Measurements from ENCODE around the gene PNP. TPM values are rescaled to one million over a fixed set of nuclear protein-coding genes. Genes with fewer than 3 reads are reported as not detected.

PNP gene
- total and polyA plus RNA-seq, 2 experiments from 2014 or later, result 15.6 to 22.2 TPM

DNA sequence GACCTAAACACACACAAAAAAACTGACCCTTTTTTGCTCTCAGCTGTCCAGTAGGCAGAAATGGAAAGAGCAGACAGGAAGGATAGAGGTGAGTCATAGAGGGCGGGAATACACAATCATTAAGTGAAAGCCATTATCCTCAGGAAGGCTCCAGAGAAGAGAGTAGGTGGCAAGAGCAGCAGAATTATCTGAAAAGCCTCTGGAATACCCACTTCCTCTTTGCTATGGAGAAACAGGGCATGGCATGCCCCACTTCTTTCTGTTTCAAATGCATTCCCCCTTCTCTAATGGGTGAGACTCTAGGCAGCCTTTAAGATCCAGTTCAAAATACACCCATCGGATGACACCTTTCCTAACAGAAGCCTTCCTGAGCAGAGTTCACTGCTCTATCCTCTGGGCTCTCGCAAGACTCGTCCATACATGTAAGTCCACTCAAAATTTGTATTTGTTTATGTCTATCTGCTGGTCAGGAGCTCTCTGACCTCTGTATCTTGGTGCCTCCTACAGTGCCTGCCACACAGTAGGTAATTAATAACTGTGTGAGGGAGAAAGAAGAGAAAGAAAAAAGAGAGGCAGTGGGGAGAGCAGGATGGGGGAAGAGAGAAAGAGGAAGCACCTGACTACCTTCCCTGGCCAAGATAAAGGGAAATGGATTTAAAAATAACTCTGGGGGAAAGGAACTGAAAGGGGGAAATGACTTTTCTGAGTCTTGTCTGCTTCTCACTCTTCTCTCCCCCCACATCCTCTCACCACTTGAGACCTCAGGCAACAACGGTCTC is 41.8 kb upstream of the PNP start:
- no peaks in the 10 kb centered on the region for H3K4me1 ChIP-seq (ENCODE audit: low read depth)
- H3K9me3 ChIP-seq (ENCODE audit: low read depth), result no peaks in the 10 kb centered on the region
- H3K27me3 ChIP-seq, result no peaks in the 10 kb centered on the region
- H3K27ac ChIP-seq, result no peak overlapping the region
- TF ChIP-seq, protein P1, sequence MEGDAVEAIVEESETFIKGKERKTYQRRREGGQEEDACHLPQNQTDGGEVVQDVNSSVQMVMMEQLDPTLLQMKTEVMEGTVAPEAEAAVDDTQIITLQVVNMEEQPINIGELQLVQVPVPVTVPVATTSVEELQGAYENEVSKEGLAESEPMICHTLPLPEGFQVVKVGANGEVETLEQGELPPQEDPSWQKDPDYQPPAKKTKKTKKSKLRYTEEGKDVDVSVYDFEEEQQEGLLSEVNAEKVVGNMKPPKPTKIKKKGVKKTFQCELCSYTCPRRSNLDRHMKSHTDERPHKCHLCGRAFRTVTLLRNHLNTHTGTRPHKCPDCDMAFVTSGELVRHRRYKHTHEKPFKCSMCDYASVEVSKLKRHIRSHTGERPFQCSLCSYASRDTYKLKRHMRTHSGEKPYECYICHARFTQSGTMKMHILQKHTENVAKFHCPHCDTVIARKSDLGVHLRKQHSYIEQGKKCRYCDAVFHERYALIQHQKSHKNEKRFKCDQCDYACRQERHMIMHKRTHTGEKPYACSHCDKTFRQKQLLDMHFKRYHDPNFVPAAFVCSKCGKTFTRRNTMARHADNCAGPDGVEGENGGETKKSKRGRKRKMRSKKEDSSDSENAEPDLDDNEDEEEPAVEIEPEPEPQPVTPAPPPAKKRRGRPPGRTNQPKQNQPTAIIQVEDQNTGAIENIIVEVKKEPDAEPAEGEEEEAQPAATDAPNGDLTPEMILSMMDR (IDR thresholded peaks at IDR 0.05; ENCODE audit: low read depth, low read length), result no peak
- peak in 1 of 2 donors; percentile 61 for DNase-seq (ENCODE audit: low read depth in 1 of 2, low spot score in 1 of 2)
- H3K36me3 ChIP-seq, result no peaks in the 10 kb centered on the region
- H3K4me3 ChIP-seq, result no peak overlapping the region

DNA sequence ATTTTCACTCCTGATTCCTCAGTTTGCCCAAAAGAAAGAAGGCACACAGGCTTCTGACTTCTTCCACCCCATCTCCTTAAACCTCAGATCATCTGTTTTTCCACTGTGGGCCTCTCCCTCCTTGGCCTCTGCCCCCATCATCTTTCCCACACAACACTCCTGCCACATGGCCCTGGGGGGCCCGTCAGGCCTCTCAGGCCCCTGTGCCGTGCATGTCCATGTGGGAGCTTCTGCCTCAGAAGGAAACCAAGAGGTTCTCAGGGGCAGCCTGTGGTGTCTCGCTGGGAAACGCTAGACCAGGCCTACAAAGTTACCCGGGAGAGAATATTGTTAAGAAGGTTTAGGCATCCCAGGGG is 41.2 kb upstream of the PNP start:
- no peak for DNase-seq (ENCODE audit: low read depth in 1 of 2, low spot score in 1 of 2)

DNA sequence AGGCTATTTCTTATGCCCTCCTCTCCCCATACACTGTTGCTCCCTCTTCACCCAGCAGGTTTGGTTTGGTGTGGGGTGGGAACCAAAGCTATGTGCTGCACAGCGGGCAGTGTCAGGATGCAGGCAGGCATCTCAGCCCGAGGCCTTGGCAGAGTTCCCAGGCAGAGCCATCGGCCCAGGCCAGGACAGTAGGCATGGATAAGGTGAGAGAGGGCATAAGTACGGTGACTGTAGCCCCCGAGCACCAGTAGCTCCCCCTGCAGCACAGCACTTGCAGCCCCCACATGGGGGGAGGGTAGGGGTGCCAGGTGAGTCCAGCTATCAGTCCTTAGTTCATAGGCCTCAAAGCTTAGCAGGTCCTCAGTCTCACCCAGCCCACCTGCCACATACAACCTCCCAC is 40.4 kb upstream of the PNP start:
- no peak overlapping the region for H3K4me3 ChIP-seq
- TF ChIP-seq, protein P1 (IDR thresholded peaks at IDR 0.05; ENCODE audit: low read depth, low read length), result no peak
- no peaks in the 10 kb centered on the region for H3K36me3 ChIP-seq
- no peaks in the 10 kb centered on the region for H3K9me3 ChIP-seq (ENCODE audit: low read depth)
- H3K27me3 ChIP-seq, result no peaks in the 10 kb centered on the region
- no peaks in the 10 kb centered on the region for H3K4me1 ChIP-seq (ENCODE audit: low read depth)
- no peak for DNase-seq (ENCODE audit: low read depth in 1 of 2, low spot score in 1 of 2)
- H3K27ac ChIP-seq, result no peak overlapping the region

More for the DNA sequence above, 41.2 kb upstream of the PNP start:
- Histone ChIP-seq H3K27me3 (no peaks in the 10 kb centered on the region), H3K4me3 (no peak overlapping the region), H3K27ac (no peak overlapping the region), H3K36me3 (no peaks in the 10 kb centered on the region), H3K4me1 (ENCODE audit: low read depth) (no peaks in the 10 kb centered on the region), H3K9me3 (ENCODE audit: low read depth) (no peaks in the 10 kb centered on the region)
- TF ChIP-seq, protein P1 (IDR thresholded peaks at IDR 0.05; ENCODE audit: low read depth, low read length), result no peak

DNA sequence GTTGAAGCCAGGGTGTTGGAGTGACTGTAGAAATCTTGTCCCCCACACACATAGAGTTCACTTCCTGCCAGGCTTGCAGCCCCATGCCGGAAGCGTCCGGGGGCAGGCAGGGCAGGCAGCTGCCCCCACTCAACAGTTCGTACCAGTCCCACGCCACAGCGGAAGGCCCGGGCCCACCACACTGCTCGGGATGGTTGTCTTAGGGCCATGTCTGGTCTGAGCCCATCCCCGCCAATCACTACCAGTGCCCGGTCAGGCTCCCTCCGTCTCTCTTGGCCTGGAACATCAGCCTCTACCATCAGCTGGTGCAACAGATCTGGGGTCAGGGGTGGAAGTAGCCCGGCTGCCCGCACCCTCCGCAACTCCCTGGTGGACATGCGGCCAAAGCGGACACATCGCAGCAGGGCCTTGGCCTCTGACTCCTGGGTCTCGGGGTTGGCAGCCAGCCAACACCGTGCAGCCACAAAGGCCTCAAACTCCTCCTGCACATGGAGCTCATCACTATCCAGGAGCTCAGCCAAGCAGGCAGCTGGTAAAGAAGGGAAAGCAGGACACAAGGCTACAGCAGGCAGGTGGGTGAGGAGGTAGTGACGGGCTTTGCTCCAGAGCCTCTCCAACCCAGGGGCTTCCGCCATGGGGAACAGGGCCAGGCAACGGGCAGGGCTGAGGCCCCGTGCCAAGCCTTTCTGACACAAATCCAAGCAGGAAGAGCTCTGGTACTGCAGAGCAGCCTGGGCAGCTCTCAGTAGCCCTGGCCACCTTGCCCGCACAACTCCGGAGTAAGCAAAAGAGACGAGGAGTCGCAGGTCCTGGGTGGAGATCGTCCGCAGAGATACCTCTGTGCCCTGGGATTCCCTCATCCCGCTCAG is 39.2 kb upstream of the PNP start:
- H3K4me1 ChIP-seq (ENCODE audit: low read depth), result no peaks in the 10 kb centered on the region
- TF ChIP-seq, protein P1 (IDR thresholded peaks at IDR 0.05; ENCODE audit: low read depth, low read length), result no peak
- H3K27me3 ChIP-seq, result no peaks in the 10 kb centered on the region
- H3K36me3 ChIP-seq, result no peaks in the 10 kb centered on the region
- no peak overlapping the region for H3K4me3 ChIP-seq
- DNase-seq (ENCODE audit: low read depth in 1 of 2, low spot score in 1 of 2), result no peak
- no peak overlapping the region for H3K27ac ChIP-seq
- no peaks in the 10 kb centered on the region for H3K9me3 ChIP-seq (ENCODE audit: low read depth)

DNA sequence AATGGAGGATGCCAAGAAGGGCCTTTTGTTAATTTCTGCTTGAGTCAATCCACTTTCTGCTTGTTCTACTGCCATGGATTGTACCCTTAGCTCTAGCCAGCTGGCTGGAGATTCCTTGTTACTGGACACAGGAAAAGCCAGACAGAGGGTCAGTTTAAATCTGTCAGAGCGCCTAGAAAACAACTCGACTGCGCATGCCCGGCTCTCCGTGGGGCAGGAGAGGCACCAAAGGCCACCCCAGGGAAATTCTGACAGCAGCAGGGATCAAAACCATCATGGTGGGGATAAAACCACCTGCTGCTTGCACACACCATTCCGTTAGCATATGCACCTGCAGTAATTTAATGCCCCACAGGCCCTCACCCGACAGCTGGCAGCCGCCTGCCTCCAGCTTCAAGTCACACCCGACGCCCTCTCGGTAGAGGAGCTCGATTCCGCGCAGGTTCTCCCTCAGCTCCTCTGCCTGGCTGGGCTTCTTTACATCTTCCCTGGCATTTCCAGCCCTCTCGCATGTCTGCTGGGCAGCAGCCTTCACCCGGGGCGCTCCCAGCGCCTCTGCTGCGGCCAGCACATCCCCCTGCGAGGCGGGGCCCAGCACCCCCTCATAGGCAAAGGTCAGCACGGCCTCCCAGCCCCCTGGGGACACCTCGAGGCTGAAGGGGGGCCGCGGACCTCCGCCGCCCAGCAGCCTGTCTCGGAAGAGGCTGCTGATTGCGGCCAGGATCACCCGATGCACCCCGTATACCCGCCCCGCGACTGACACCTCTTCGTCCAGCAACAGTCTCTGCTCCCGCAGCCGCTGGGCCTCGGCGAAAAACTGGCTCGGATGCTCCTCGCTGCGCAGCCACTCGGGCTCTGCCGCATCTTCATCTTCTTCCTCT is 34.3 kb upstream of the PNP start:
- Histone ChIP-seq H3K9me3 (ENCODE audit: low read depth) (no peaks in the 10 kb centered on the region), H3K27ac (no peak overlapping the region), H3K27me3 (no peaks in the 10 kb centered on the region), H3K4me1 (ENCODE audit: low read depth) (no peaks in the 10 kb centered on the region), H3K36me3 (no peaks in the 10 kb centered on the region), H3K4me3 (no peak overlapping the region)
- peak in 1 of 2 donors; percentile 35 for DNase-seq (ENCODE audit: low read depth in 1 of 2, low spot score in 1 of 2)
- TF ChIP-seq, protein P1 (IDR thresholded peaks at IDR 0.05; ENCODE audit: low read depth, low read length), result no peak
